ENCODE results near the gene ATXN7L1. TPM values are rescaled to one million over a fixed set of nuclear protein-coding genes. Genes with fewer than 3 reads are reported as not detected.

Gene ATXN7L1
- total RNA-seq, 4 donors from 2014 or later: 12.3 to 28.8 (median 21.0) TPM

GRCh38 chr7:105719395-105719794 lies 157.0 kb downstream of the ATXN7L1 start:
- no peaks in the 10 kb centered on the region for H3K27me3 ChIP-seq
- WGBS, 2 donors (ENCODE audit: low coverage in 1 of 2): 83% methylated on average over 2 of the region's 2 CpGs; no CpG with 5 or more reads in 1 of the 2 donors
- DNase-seq: no peak
- H3K4me3 ChIP-seq: no peak overlapping the region
- H3K9me3 ChIP-seq: no peaks in the 10 kb centered on the region
- H3K36me3 ChIP-seq: no peaks in the 10 kb centered on the region
- TF ChIP-seq POLR2A (IDR thresholded peaks at IDR 0.05): no peak
- TF ChIP-seq POLR2AphosphoS5 (IDR thresholded peaks at IDR 0.05): no peak
- no peak for TF ChIP-seq EP300 (IDR thresholded peaks at IDR 0.05; ENCODE audit: low read depth)
- TF ChIP-seq CTCF (IDR thresholded peaks at IDR 0.05): no peak
- in situ Hi-C loops (cut with MboI; ENCODE audit: low pct_ligation_motif_present in 1 of 4, low pct_unique_long_range_greater_than_20kb in 1 of 4, low sequenced_read_pairs in 3 of 4): no loop called here
- peaks cover 0 to 3% (median 0%) of the 10 kb centered on the region in 4 donors for H3K4me1 ChIP-seq
- H3K27ac ChIP-seq: no peak overlapping the region
- intact Hi-C loops (cut with DNase I; ENCODE audit: low total_unique reads): no loop called here

- Histone ChIP-seq H3K4me1 (peaks cover 0 to 3% (median 0%) of the 10 kb centered on the region in 4 donors), H3K9me3 (no peaks in the 10 kb centered on the region), H3K27me3 (no peaks in the 10 kb centered on the region), H3K36me3 (no peaks in the 10 kb centered on the region), H3K27ac (no peak overlapping the region), H3K4me3 (no peak overlapping the region)
- in situ Hi-C loops (cut with MboI; ENCODE audit: low pct_ligation_motif_present in 1 of 4, low pct_unique_long_range_greater_than_20kb in 1 of 4, low sequenced_read_pairs in 3 of 4) (no loop called here), intact Hi-C loops (cut with DNase I; ENCODE audit: low total_unique reads) (no loop called here)
- no peak for DNase-seq
- TF ChIP-seq CTCF (IDR thresholded peaks at IDR 0.05): no peak
- TF ChIP-seq EP300 (IDR thresholded peaks at IDR 0.05; ENCODE audit: low read depth): no peak
- no peak for TF ChIP-seq POLR2A (IDR thresholded peaks at IDR 0.05)
- no peak for TF ChIP-seq POLR2AphosphoS5 (IDR thresholded peaks at IDR 0.05)
- WGBS, 2 donors (ENCODE audit: low coverage in 1 of 2): 67 to 79% methylated on average over 2 to 4 of the region's 4 CpGs
Measured at GRCh38 chr7:105718511-105718925, 157.9 kb downstream of the ATXN7L1 start.

- no peak overlapping the region for H3K27ac ChIP-seq
- no peaks in the 10 kb centered on the region for H3K27me3 ChIP-seq
- no peak for DNase-seq
- no peak overlapping the region for H3K4me3 ChIP-seq
- TF ChIP-seq POLR2AphosphoS5 (IDR thresholded peaks at IDR 0.05) (no peak), EP300 (IDR thresholded peaks at IDR 0.05; ENCODE audit: low read depth) (no peak), CTCF (IDR thresholded peaks at IDR 0.05) (no peak), POLR2A (IDR thresholded peaks at IDR 0.05) (no peak)
- intact Hi-C loops (cut with DNase I; ENCODE audit: low total_unique reads) (no loop called here), in situ Hi-C loops (cut with MboI; ENCODE audit: low pct_ligation_motif_present in 1 of 4, low pct_unique_long_range_greater_than_20kb in 1 of 4, low sequenced_read_pairs in 3 of 4) (no loop called here)
- peaks cover 0 to 10% of the 10 kb centered on the region in 2 donors for H3K9me3 ChIP-seq
- H3K4me1 ChIP-seq: peaks cover 0 to 3% (median 0%) of the 10 kb centered on the region in 4 donors
- no peaks in the 10 kb centered on the region for H3K36me3 ChIP-seq
Measured at GRCh38 chr7:105715528-105715927, 160.9 kb downstream of the ATXN7L1 start.

- H3K27me3 ChIP-seq: no peaks in the 10 kb centered on the region
- peaks cover 0 to 10% of the 10 kb centered on the region in 2 donors for H3K9me3 ChIP-seq
- WGBS, 2 donors (ENCODE audit: low coverage in 1 of 2): 49 to 66% methylated on average over 3 to 6 of the region's 6 CpGs
- H3K4me3 ChIP-seq: no peak overlapping the region
- no peaks in the 10 kb centered on the region for H3K36me3 ChIP-seq
- H3K27ac ChIP-seq: no peak overlapping the region
- DNase-seq: no peak
- in situ Hi-C loops (cut with MboI; ENCODE audit: low pct_ligation_motif_present in 1 of 4, low pct_unique_long_range_greater_than_20kb in 1 of 4, low sequenced_read_pairs in 3 of 4) (no loop called here), intact Hi-C loops (cut with DNase I; ENCODE audit: low total_unique reads) (no loop called here)
- no peaks in the 10 kb centered on the region for H3K4me1 ChIP-seq
- no peak for TF ChIP-seq EP300 (IDR thresholded peaks at IDR 0.05; ENCODE audit: low read depth)
- no peak for TF ChIP-seq POLR2A (IDR thresholded peaks at IDR 0.05)
Measured at GRCh38 chr7:105713488-105714465, 162.6 kb downstream of the ATXN7L1 start.
